Fibroblast of villous mesenchyme (primary cell): ENCODE data around the gene LIMCH1. TPM values are rescaled to one million over a fixed set of nuclear protein-coding genes. Genes with fewer than 3 reads are reported as not detected.
"Not testable (repeated sequence)": the region's sequence is repeated elsewhere in the genome, so short reads cannot be mapped to it uniquely, and the experiment has no call there.

Source experiments
- DNase-seq: peaks from one replicate; pipeline ENCODE4 v3.0.0-alpha.2; 2010; ENCODE audit warnings: low read depth
- H3K4me3 ChIP-seq: 2 replicates; pipeline ENCODE4 v1.5.1; 2011; ENCODE audit warnings: low read depth, mild to moderate bottlenecking, low read length
- total RNA-seq: library from RNA; depleted of rRNA; stranded (reverse); fragments of >200 nt; gene quantifications from 2 replicates; pipeline ENCODE4 v1.2.3, GENCODE V29; 2012
- TF ChIP-seq, protein P1 (sequence below): IDR thresholded peaks from 2 replicates; pipeline ENCODE4 v1.5.1; 2012; ENCODE audit warnings: low read depth, mild to moderate bottlenecking, low read length; ENCODE audit not compliant: insufficient read depth

LIMCH1 gene
- total RNA-seq, 1 donor, result 3.9 TPM

DNA sequence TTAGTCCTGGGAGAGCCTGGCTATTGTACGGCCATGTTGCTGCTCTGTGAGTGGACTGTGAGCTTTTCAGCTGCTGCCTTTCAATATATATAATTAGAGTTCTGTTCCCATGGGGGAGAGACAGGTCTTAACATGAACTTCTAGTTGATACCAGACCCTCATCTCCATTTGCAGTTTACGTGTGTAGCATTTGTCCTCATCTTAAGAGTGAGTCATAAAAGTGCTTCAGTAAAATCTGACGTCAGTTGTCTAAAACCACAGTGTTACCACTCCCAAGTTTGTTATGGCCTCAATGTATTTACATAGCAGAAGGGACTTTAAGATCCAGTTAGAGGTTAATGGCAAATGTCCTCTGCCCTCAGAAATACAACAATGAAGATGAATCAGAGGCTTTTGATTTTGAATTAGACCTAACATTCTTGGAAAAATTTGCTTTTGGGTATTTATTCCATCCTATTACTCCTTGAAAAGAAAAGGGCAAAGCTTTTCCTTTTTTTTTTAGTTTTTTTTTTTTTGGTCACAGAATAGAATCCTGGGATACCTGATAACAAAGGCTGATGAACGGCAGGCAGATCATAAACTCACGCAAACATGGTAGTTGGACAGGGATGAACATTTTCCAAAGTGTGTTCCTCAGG lies 172.0 kb downstream of the LIMCH1 start:
- TF ChIP-seq, protein P1, sequence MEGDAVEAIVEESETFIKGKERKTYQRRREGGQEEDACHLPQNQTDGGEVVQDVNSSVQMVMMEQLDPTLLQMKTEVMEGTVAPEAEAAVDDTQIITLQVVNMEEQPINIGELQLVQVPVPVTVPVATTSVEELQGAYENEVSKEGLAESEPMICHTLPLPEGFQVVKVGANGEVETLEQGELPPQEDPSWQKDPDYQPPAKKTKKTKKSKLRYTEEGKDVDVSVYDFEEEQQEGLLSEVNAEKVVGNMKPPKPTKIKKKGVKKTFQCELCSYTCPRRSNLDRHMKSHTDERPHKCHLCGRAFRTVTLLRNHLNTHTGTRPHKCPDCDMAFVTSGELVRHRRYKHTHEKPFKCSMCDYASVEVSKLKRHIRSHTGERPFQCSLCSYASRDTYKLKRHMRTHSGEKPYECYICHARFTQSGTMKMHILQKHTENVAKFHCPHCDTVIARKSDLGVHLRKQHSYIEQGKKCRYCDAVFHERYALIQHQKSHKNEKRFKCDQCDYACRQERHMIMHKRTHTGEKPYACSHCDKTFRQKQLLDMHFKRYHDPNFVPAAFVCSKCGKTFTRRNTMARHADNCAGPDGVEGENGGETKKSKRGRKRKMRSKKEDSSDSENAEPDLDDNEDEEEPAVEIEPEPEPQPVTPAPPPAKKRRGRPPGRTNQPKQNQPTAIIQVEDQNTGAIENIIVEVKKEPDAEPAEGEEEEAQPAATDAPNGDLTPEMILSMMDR, result no peak
- DNase-seq, result peak; percentile 88
- no peak overlapping the region for H3K4me3 ChIP-seq

DNA sequence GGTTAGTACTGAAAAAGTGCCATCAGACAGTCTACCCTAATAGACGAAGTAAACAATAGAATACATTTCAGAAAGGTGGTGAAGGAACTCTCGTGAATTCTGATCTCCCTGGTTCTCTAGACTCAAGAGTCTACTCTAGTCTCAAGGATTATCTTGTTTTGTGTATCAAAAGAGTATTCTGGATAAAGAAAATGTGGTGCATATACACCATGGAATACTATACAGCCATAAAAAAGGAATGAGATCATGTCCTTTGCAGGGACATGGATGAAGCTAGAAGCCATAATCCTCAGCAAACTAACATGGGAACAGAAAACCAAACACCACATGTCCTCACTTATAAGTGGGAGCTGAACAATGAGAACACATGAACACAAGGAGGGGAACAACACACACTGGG lies 173.7 kb downstream of the LIMCH1 start:
- DNase-seq, result not testable (repeated sequence)

DNA sequence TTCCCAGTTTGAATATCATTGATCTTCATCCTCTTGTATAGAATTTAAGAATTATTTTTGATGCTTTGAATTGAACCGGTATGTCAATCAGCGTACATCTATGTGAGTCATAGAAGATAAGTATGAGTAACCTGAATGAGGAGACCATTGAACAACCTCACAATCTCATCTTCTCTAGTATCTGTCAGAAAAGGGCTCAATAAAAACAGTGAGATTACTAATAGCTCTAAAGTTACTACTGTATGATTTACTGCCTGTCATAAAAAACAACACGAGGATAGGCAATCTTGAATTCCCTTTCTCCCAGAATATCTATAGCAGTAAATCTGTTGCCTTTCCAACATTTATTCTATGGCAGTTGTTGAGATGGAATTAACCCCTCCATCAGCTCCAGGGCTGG lies 174.5 kb downstream of the LIMCH1 start:
- no peak for DNase-seq
- TF ChIP-seq, protein P1, result no peak
- no peak overlapping the region for H3K4me3 ChIP-seq

More for the DNA sequence above, 173.7 kb downstream of the LIMCH1 start:
- H3K4me3 ChIP-seq, result not testable (repeated sequence)

DNA sequence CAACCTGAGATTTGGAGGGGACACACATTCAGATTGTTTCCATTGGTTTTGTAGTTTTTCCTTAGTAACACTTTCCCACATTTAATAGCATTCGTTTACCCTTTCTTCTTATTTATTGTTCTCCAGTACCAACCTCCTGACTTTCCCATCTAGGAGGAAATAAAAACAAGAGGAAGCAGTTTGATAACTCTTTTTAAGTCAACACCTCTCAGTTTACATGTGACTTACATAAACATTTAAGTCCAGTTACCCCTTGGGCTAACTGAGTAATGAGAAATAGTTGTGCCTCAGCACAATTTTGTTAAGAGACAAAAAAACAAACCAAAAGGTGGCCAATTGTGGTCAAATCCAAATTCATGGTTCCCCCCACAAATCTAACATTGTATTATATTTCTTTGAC lies 175.8 kb downstream of the LIMCH1 start:
- peak; percentile 14 for DNase-seq
- H3K4me3 ChIP-seq, result no peak overlapping the region
- TF ChIP-seq, protein P1, result no peak

DNA sequence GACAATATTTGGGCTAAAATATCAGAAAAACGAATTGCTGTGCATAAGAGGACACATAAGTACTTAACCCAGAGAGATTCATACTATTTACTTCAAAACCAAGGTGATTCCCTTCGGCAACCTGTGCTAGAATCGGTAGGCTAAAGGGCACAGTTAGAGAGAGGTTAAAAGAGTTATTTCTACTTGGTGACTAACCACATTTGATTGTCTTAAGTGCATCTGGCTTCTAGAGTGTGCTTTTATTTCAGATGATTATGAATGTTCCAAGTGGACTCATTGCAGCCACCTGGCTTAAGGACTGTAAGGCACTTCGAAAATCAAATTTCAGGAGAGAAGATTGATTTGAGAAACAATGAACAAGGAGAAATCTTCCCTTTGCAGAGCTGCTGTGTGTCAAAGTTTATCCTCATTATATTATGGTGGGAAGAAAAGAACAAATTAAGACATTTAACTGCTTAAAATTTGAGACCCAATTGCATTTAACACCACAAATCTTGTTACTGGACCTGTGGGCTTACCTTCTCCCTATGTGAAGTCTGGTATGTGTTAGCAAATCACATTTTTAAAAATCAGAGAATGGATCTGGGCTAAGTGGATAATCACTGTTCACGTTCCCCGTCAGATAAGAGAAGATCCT lies 176.5 kb downstream of the LIMCH1 start:
- no peak for DNase-seq
- no peak overlapping the region for H3K4me3 ChIP-seq
- TF ChIP-seq, protein P1, result no peak

DNA sequence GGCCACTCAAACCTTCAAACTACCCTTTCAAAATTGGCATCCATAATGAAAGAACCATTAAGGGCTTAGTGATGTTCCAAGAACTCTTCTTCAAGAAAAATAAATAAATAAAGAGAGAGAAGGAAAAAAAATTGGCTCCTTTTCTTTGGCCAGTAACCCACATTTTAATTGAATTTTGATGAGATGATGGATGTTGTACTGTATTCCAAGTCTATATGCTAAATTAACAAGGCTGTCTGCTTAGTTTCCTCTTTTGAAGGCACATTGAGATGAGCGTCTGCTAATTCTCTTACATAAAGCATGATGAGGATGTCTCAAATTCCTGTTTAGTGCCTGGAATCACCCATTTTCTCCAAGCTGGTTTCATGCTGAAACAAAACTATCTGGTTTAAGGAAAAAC lies 177.2 kb downstream of the LIMCH1 start:
- no peak for DNase-seq
- TF ChIP-seq, protein P1, result no peak
- no peak overlapping the region for H3K4me3 ChIP-seq

DNA sequence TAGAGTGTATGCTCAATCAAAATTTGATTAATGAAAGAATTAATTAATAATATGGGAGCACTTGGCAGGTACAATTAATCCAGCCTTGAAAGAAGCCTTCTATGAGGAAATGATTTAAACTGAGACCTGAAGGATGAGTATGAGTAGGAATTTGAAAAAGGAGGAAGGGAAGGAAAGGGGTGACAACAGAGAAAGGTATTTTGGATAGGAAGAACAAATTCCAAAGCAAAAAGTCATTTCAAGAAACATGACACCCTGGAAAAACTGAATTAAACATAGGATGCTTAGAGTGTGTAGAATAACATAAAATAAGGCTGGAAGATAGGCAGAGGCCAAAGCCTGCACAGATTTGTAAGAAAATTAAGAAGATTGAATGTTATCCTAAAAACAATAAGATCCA lies 180.9 kb downstream of the LIMCH1 start:
- no peak overlapping the region for H3K4me3 ChIP-seq
- DNase-seq, result peak; percentile 13
- TF ChIP-seq, protein P1, result no peak
